Fibroblast of skin of back (primary cell): ENCODE measurements around the gene SUN1.
"Not testable (repeated sequence)": the region's sequence is repeated elsewhere in the genome, so short reads cannot be mapped to it uniquely, and the experiment has no call there.

Experiments
- DNase-seq: peaks from one replicate; pipeline ENCODE4 v3.0.0-alpha.2; 2013

SUN1 gene

DNA sequence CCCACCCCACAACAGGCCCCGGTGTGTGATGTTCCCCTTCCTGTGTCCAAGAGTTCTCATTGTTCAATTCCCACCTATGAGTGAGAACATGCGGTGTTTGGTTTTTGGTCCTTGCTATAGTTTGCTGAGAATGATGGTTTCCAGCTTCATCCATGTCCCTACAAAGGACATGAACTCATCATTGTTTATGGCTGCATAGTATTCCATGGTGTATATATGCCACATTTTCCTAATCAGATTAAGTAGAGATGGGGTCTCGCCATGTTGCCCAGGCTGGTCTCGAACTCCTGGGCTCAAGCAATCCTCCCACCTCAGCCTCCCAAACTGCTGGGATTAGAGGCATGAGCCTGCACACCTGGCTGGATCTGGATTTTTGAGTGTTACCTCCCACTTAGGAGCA, 28.5 kb upstream of the SUN1 start:
- DNase-seq = not testable (repeated sequence)

DNA sequence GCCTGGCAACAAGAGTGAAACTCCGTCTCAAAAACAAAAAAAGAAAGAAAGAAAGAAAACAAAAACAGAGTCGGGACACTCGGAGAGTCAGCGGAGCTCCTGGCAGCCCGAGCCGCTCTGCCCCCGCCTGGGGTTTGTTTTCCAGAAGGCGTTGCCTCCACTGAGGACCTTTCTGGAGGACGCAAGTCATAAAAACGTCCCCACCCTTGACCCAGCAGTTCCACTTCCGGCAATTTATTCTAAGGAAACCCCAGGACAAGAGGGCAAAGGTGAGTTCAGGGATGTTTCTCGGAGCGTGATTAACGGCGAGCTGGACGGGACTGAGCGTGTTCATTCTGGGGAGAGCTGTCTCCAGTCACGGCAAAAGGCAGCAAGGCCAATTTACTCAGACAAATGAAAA, 27.0 kb upstream of the SUN1 start:
- no peak for DNase-seq

DNA sequence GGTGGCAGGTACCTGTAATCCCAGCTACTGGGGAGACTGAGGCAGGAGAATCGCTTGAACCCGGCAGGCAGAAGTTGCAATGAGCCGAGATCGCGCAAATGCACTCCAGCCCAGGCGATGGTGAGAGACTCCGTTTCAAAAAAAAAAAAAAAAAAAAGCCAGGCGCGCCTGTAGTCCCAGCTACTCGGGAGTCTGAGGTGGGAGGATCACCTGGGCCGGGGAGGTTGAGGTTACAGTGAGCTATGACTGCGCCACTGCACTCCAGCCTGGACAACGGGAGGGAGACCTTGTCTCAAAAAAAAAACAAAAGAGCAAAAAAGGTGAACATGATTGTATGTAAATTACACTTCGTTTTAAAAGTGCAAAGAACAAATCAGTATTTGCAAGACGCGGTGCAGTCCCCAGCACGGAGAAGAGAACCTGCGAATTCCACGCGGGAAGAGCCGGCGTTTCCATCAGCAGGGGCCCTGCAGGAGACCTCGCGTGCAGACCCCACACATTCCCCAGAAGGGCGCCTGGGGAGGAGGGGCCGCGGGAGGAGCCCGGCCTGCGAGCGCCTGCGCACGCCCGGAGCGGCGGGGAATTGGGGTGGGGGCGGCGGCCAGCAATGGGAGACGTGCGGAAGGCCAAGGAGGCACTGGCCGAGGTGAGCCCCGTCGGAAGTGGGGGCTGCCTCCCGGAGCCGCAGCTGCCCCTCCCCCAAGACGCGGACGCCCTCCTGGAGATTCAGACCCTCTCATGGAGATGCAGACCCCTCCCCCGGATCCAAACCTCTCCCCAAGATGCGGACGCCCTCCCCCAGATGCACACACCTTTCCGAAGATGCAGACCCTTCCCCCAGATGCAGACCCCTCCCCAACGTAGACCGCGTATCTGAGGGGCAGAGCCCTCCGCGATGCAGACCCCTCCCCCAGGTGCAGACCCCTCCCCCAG, 16.7 kb upstream of the SUN1 start:
- peak; percentile 18 for DNase-seq

GRCh38 chr7:816300-816750, 16.0 kb upstream of the SUN1 start:
- DNase-seq = peak; percentile 97

GRCh38 chr7:816751-817671, 15.3 kb upstream of the SUN1 start:
- DNase-seq = no peak

- DNase-seq = peak; percentile 73
Measured at GRCh38 chr7:818031-818699, 14.1 kb upstream of the SUN1 start.

DNA sequence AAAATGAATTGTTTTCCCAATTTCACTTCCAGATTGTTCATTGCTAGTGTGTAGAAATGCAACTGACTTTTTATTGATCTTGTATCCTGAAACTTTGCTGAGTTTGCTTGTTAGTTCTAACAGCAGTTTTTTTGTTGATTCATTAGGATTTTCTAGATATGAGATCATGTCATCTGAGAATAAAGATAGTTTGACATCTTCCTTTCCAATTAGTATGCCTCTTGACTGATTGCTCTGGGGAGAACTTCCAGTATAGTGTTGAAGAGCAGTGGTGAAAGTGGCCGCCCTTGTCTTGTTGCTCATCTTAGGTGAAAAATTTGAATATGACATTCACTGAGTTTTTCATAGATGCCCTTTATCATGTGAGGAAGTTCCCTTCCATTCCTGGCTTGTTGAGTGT, 11.9 kb upstream of the SUN1 start:
- no peak for DNase-seq

- no peak for DNase-seq
Measured at GRCh38 chr7:821688-822087, 10.6 kb upstream of the SUN1 start.

DNA sequence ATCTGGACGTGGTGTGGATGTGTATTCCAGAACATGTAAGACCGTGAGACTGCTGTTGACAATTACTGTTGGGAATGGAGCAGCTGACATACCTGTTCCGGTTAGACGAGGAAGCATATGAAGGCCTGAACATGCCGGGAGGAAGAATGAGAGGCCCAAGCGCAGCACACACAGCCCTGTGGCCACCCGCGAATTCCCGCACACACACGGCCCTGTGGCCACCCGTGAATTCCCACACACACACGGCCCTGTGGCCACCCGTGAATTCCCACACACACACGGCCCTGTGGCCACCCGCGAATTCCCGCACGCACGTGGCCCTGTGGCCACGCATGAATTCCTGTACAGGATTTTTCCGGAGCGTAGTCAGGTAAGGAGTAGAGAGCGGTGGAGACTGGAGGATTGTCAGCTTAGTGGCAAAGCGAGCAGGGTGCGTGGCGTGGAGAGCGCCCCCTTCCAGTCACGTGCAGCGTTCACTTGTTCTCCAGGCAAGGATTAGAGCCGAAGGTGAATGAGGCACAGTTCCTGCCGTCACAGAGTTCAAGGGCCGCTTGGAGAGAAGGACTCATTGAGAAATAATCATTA, 9.5 kb upstream of the SUN1 start:
- DNase-seq = no peak

DNA sequence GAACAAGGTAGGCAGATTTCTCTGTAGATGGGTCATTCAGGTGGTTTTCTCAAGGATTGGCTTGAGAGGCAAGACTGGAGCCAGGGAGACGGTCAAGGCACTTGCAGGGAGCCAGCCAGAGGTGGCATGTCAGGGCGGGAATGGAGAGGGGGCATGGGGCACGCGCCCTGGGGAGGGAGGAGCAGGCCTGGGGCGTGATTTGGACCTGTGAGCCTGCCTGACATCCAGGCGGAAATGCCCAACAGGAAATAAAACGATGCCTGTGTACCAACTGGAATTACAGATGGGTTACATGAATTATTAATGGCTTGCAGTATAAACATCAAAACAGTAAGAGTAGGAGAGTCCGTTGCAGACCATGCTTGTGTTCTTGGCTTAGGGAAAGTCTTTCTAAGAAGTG, 8.6 kb upstream of the SUN1 start:
- DNase-seq = no peak

- no peak for DNase-seq
Measured at GRCh38 chr7:824081-824480, 8.2 kb upstream of the SUN1 start.

- no peak for DNase-seq
Measured at GRCh38 chr7:824664-825063, 7.6 kb upstream of the SUN1 start.

GRCh38 chr7:825386-825785, 6.9 kb upstream of the SUN1 start:
- DNase-seq = peak; percentile 65

DNA sequence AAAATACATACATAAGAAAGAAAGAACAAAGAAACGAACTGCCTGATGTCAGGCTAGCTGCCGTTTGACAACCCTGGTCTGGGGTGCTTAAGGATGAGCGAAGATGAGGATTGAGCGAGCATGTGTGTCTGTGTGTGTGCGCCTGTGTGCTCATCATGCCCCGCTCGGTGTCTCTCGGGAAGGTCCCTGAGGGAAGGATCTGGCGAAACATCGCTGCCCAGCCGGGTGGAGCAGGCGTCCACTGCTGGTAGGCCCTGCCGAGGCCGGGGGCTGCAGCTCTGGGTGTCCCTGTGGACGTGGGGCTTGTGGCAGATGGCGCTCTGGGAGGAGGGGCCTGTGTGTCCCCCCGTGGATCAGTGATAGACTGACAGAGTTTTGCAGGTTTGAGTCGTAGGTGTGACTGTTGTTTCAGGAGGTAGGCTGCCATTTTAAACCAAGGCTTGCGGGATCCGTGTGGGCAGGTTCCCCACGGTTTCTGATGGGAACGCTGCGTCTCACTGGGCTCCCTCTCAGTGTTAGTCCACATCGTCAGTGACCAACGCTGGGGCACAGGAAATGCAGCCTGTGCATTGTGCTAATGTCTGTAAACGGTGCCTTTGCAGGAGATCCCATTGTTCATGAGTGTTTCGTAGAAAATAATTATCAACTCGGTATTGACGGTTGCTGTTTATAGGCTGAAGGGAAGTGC, 5.9 kb upstream of the SUN1 start:
- no peak for DNase-seq

- no peak for DNase-seq
Measured at GRCh38 chr7:828793-829561, 3.3 kb upstream of the SUN1 start.

DNA sequence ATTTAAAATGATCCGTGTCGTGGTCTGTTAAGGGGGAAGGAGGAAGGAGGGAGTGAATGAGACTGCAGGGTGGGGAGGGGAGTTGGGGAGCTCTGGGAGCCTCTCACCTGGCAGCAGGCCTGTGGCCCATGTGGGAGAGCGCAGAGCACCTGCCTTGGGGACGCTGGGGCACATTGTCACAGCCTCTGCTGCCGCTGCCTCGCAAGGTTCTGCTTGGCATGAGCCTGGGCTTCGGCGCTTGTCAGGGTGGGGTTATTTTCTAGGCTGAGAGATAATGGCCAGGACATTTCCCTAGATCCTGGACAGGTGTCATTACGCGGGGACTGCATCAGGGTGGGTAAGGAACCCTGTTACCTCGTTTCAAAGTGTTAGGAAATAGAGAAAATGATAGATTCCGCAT, 2.2 kb upstream of the SUN1 start:
- no peak for DNase-seq

GRCh38 chr7:831596-832166, 595 bp upstream of the SUN1 start:
- DNase-seq = peak; percentile 90

GRCh38 chr7:832968-833424, 720 bp downstream of the SUN1 start:
- no peak for DNase-seq

DNA sequence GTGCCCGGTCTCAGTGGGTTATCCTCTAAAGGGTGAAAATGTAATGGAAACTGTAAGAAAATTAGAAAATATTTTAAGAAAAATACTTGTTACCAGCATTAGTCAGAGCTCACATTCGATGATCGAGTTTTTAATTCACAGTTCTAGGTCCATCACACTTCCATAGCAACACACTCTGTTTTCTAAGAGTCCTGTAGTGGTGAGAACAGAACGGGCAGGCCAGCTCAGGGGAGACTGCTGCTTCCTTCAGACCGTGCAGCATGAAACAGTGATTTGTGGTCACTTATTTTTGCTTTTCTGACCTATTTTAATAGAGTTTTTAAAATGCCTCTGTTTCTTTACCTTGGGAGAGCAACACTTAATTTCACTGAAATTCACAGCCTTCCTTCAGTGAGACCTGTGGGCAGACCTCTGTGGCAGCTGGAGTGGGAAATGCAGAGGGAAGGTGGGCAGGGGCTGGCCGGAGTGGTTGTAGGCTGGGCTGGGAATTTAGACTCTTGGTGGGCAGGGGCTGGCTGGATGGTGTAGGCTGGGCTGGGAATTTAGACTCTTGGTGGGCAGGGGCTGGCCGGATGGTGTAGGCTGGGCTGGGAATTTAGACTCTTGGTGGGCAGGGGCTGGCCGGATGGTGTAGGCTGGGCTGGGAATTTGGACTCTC, 1.5 kb downstream of the SUN1 start:
- no peak for DNase-seq

- no peak for DNase-seq
Measured at GRCh38 chr7:834277-834676, 2.0 kb downstream of the SUN1 start.
